ENCODE results near the gene CLTCL1. TPM values are rescaled to one million over a fixed set of nuclear protein-coding genes. Genes with fewer than 3 reads are reported as not detected.

The CLTCL1 gene
- polyA plus RNA-seq, 1 donor: 2.2 TPM

- no peaks in the 10 kb centered on the region for H3K27me3 ChIP-seq (ENCODE audit: control insufficient read depth, insufficient read depth, low read length)
- H3K4me1 ChIP-seq (ENCODE audit: control insufficient read depth, insufficient read depth, low read length): no peaks in the 10 kb centered on the region
- no peak overlapping the region for H3K27ac ChIP-seq (ENCODE audit: low read length)
- DNase-seq: no peak
- no peaks in the 10 kb centered on the region for H3K36me3 ChIP-seq (ENCODE audit: control insufficient read depth, insufficient read depth, low read length)
- no peaks in the 10 kb centered on the region for H3K9me3 ChIP-seq (ENCODE audit: control insufficient read depth, low read depth, low read length)
- WGBS (ENCODE audit: insufficient coverage, low lambda C conversion rate): 96% methylated on average over 2 of the region's 11 CpGs
- no peak overlapping the region for H3K4me3 ChIP-seq (ENCODE audit: low read length)
Observed at GRCh38 chr22:19196841-19197612, 94.5 kb downstream of the CLTCL1 start.

- no peaks in the 10 kb centered on the region for H3K4me1 ChIP-seq (ENCODE audit: control insufficient read depth, insufficient read depth, low read length)
- H3K27me3 ChIP-seq (ENCODE audit: control insufficient read depth, insufficient read depth, low read length): no peaks in the 10 kb centered on the region
- WGBS (ENCODE audit: insufficient coverage, low lambda C conversion rate): 100% methylated on average over 1 of the region's 23 CpGs
- DNase-seq: no peak
- H3K4me3 ChIP-seq (ENCODE audit: low read length): no peak overlapping the region
- H3K9me3 ChIP-seq (ENCODE audit: control insufficient read depth, low read depth, low read length): no peaks in the 10 kb centered on the region
- H3K36me3 ChIP-seq (ENCODE audit: control insufficient read depth, insufficient read depth, low read length): no peaks in the 10 kb centered on the region
- no peak overlapping the region for H3K27ac ChIP-seq (ENCODE audit: low read length)
Observed at GRCh38 chr22:19195796-19196731, 95.5 kb downstream of the CLTCL1 start.

DNA sequence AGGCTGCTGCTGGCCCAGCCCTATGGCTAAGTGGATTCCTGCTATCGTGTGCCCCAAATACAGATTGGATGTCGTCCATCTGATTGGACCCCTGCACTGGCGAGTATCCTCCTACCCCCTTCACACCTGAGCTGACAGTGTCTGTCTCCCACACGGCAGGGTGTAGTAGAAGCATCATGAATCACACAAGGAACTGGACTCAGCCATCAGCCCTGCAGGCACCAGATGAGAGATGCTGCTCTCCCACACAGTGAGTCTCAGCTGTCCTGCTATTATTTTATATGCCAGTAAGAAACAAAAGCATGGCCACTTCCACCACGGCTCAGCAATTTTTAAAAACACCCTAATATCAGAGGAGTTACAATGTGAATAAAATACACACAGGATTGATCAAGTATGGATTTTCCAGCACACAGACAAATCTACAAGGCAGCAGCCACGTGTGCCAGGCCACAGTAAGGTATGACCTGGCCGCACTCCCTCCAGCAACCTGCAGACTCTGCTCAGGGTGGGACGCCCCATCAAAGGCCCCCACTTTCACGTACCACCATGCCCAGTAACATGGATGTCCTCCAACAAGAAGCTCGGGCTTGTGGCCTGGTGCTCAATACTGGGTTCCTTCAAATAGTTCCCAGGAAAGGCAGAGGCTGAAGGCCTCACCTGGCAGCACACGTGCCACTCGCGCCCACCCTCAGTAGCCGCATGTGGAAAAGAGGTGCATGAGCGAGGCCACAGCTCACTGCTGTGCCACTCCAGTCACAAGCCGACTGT is 96.6 kb downstream of the CLTCL1 start:
- no peak overlapping the region for H3K27ac ChIP-seq (ENCODE audit: low read length)
- WGBS (ENCODE audit: insufficient coverage, low lambda C conversion rate): no CpG with 5 or more reads among the region's 16 CpGs
- DNase-seq: no peak
- no peaks in the 10 kb centered on the region for H3K27me3 ChIP-seq (ENCODE audit: control insufficient read depth, insufficient read depth, low read length)
- H3K4me3 ChIP-seq (ENCODE audit: low read length): no peak overlapping the region
- no peaks in the 10 kb centered on the region for H3K4me1 ChIP-seq (ENCODE audit: control insufficient read depth, insufficient read depth, low read length)
- H3K9me3 ChIP-seq (ENCODE audit: control insufficient read depth, low read depth, low read length): no peaks in the 10 kb centered on the region
- no peaks in the 10 kb centered on the region for H3K36me3 ChIP-seq (ENCODE audit: control insufficient read depth, insufficient read depth, low read length)

- H3K27ac ChIP-seq (ENCODE audit: low read length): no peak overlapping the region
- H3K4me1 ChIP-seq (ENCODE audit: control insufficient read depth, insufficient read depth, low read length): no peaks in the 10 kb centered on the region
- H3K9me3 ChIP-seq (ENCODE audit: control insufficient read depth, low read depth, low read length): no peaks in the 10 kb centered on the region
- H3K27me3 ChIP-seq (ENCODE audit: control insufficient read depth, insufficient read depth, low read length): no peaks in the 10 kb centered on the region
- H3K4me3 ChIP-seq (ENCODE audit: low read length): no peak overlapping the region
- H3K36me3 ChIP-seq (ENCODE audit: control insufficient read depth, insufficient read depth, low read length): no peaks in the 10 kb centered on the region
- WGBS (ENCODE audit: insufficient coverage, low lambda C conversion rate): no CpG with 5 or more reads among the region's 6 CpGs
- no peak for DNase-seq
Observed at GRCh38 chr22:19193879-19194278, 97.6 kb downstream of the CLTCL1 start.

GRCh38 chr22:19187716-19188563 is 103.6 kb downstream of the CLTCL1 start:
- no CpG with 5 or more reads among the region's 6 CpGs for WGBS (ENCODE audit: insufficient coverage, low lambda C conversion rate)

GRCh38 chr22:19184276-19184997 is 107.1 kb downstream of the CLTCL1 start:
- Histone ChIP-seq H3K27ac (ENCODE audit: low read length) (no peak overlapping the region), H3K4me3 (ENCODE audit: low read length) (no peak overlapping the region), H3K4me1 (ENCODE audit: control insufficient read depth, insufficient read depth, low read length) (peaks cover 17% of the 10 kb centered on the region), H3K9me3 (ENCODE audit: control insufficient read depth, low read depth, low read length) (no peaks in the 10 kb centered on the region), H3K36me3 (ENCODE audit: control insufficient read depth, insufficient read depth, low read length) (no peaks in the 10 kb centered on the region), H3K27me3 (ENCODE audit: control insufficient read depth, insufficient read depth, low read length) (no peaks in the 10 kb centered on the region)
- no peak for DNase-seq
- no CpG with 5 or more reads among the region's 20 CpGs for WGBS (ENCODE audit: insufficient coverage, low lambda C conversion rate)

More at GRCh38 chr22:19187716-19188563, 103.6 kb downstream of the CLTCL1 start:
- no peaks in the 10 kb centered on the region for H3K27me3 ChIP-seq (ENCODE audit: control insufficient read depth, insufficient read depth, low read length)
- no peaks in the 10 kb centered on the region for H3K9me3 ChIP-seq (ENCODE audit: control insufficient read depth, low read depth, low read length)
- no peak overlapping the region for H3K4me3 ChIP-seq (ENCODE audit: low read length)
- DNase-seq: no peak
- no peaks in the 10 kb centered on the region for H3K36me3 ChIP-seq (ENCODE audit: control insufficient read depth, insufficient read depth, low read length)
- H3K27ac ChIP-seq (ENCODE audit: low read length): no peak overlapping the region
- H3K4me1 ChIP-seq (ENCODE audit: control insufficient read depth, insufficient read depth, low read length): peaks cover 6% of the 10 kb centered on the region

DNA sequence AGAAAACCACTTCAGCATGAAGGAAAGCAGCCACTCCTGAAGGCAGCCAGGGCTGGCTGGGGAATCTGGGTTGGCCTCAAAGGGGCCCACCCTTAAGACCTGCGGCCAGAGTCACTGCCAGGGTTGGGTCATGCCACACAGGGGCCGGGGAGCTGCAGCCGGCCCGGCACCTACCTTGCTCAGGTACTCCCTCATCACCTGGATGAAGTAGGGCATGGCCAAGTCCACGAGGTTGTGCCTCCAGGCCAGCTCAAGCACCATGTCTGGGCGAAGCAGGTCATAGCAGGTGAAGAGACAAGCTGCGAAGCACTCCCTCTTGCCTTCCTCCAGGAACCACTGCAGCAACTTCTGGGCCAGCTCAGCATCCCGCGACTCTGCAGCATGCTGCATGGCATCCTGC is 108.3 kb downstream of the CLTCL1 start:
- Histone ChIP-seq H3K27ac (ENCODE audit: low read length) (no peak overlapping the region), H3K27me3 (ENCODE audit: control insufficient read depth, insufficient read depth, low read length) (no peaks in the 10 kb centered on the region), H3K36me3 (ENCODE audit: control insufficient read depth, insufficient read depth, low read length) (no peaks in the 10 kb centered on the region), H3K4me3 (ENCODE audit: low read length) (no peak overlapping the region), H3K9me3 (ENCODE audit: control insufficient read depth, low read depth, low read length) (no peaks in the 10 kb centered on the region), H3K4me1 (ENCODE audit: control insufficient read depth, insufficient read depth, low read length) (peaks cover 21% of the 10 kb centered on the region)
- no peak for DNase-seq
- no CpG with 5 or more reads among the region's 9 CpGs for WGBS (ENCODE audit: insufficient coverage, low lambda C conversion rate)

GRCh38 chr22:19182472-19183157 is 108.9 kb downstream of the CLTCL1 start:
- Histone ChIP-seq H3K27me3 (ENCODE audit: control insufficient read depth, insufficient read depth, low read length) (no peaks in the 10 kb centered on the region), H3K36me3 (ENCODE audit: control insufficient read depth, insufficient read depth, low read length) (no peaks in the 10 kb centered on the region), H3K4me1 (ENCODE audit: control insufficient read depth, insufficient read depth, low read length) (peaks cover 21% of the 10 kb centered on the region), H3K4me3 (ENCODE audit: low read length) (no peak overlapping the region), H3K27ac (ENCODE audit: low read length) (no peak overlapping the region), H3K9me3 (ENCODE audit: control insufficient read depth, low read depth, low read length) (no peaks in the 10 kb centered on the region)
- no CpG with 5 or more reads among the region's 9 CpGs for WGBS (ENCODE audit: insufficient coverage, low lambda C conversion rate)
- no peak for DNase-seq
